LNCaP clone FGC (cell line): Measurements from ENCODE around the gene IL1A.

Experiments used
- DNase-seq: peaks from one replicate; pipeline ENCODE4 v3.0.0-alpha.2; 2011; ENCODE audit warnings: low read depth
- H3K4me3 ChIP-seq: 2 replicates; pipeline ENCODE4 v1.5.1; 2011; ENCODE audit warnings: mild to moderate bottlenecking, low read depth, low read length, control low read depth
- CTCF ChIP-seq: IDR thresholded peaks from 2 replicates; pipeline ENCODE4 v1.5.1; 2012; ENCODE audit warnings: mild to moderate bottlenecking; ENCODE audit not compliant: control insufficient read depth, insufficient read depth; ENCODE audit errors: extremely low read depth

Gene IL1A

GRCh38 chr2:112791019-112791418 lies 6.7 kb upstream of the IL1A start:
- no peak for DNase-seq
- no peak overlapping the region for H3K4me3 ChIP-seq
- no peak for TF ChIP-seq CTCF

GRCh38 chr2:112790305-112790704 lies 6.0 kb upstream of the IL1A start:
- no peak for DNase-seq
- no peak for TF ChIP-seq CTCF
- no peak overlapping the region for H3K4me3 ChIP-seq

GRCh38 chr2:112789186-112789585 lies 4.9 kb upstream of the IL1A start:
- DNase-seq = no peak
- no peak overlapping the region for H3K4me3 ChIP-seq
- TF ChIP-seq CTCF = no peak

GRCh38 chr2:112788653-112789052 lies 4.4 kb upstream of the IL1A start:
- TF ChIP-seq CTCF = no peak
- H3K4me3 ChIP-seq = no peak overlapping the region
- no peak for DNase-seq

- no peak for DNase-seq
- no peak for TF ChIP-seq CTCF
- H3K4me3 ChIP-seq = no peak overlapping the region
Observed at GRCh38 chr2:112787729-112788393, 3.6 kb upstream of the IL1A start.

- H3K4me3 ChIP-seq = no peak overlapping the region
- no peak for DNase-seq
- TF ChIP-seq CTCF = no peak
Observed at GRCh38 chr2:112787294-112787693, 3.0 kb upstream of the IL1A start.

- no peak for TF ChIP-seq CTCF
- no peak for DNase-seq
- no peak overlapping the region for H3K4me3 ChIP-seq
Observed at GRCh38 chr2:112783187-112783714, 1.0 kb downstream of the IL1A start.
